ENCODE results near the gene IL1RAPL2.

- TF ChIP-seq NFIC (IDR thresholded peaks at IDR 0.05) (no peak), RAD21 (IDR thresholded peaks at IDR 0.05; ENCODE audit: low read depth) (peak; percentile 30), EGR1 (IDR thresholded peaks at IDR 0.05) (no peak), TAF1 (IDR thresholded peaks at IDR 0.05; ENCODE audit: low read depth) (no peak), MAX (IDR thresholded peaks at IDR 0.05) (no peak), REST (IDR thresholded peaks at IDR 0.05; ENCODE audit: low read depth) (no peak)
Observed at GRCh38 chrX:104668550-104668949, 102.6 kb downstream of the IL1RAPL2 start.
